Measurements from ENCODE around the gene TSPEAR. TPM values are rescaled to one million over a fixed set of nuclear protein-coding genes. Genes with fewer than 3 reads are reported as not detected.

The TSPEAR gene
- total RNA-seq, 1 donor from 2014 or later = not detected

- no peaks in the 10 kb centered on the region for H3K4me1 Mint-ChIP-seq
- no peaks in the 10 kb centered on the region for H3K36me3 Mint-ChIP-seq (ENCODE audit: low read depth)
- no peak for DNase-seq
- intact Hi-C loops (cut with micrococcal nuclease) = no loop called here
- H3K9me3 Mint-ChIP-seq = peaks cover 6% of the 10 kb centered on the region
- H3K4me3 Mint-ChIP-seq = no peak overlapping the region
- peaks cover 5% of the 10 kb centered on the region for H3K27me3 Mint-ChIP-seq
- H3K27ac Mint-ChIP-seq = no peak overlapping the region
Observed at GRCh38 chr21:44533891-44534627, 177.3 kb downstream of the TSPEAR start.

- intact Hi-C loops (cut with micrococcal nuclease) = no loop called here
- H3K4me1 Mint-ChIP-seq = no peaks in the 10 kb centered on the region
- H3K9me3 Mint-ChIP-seq = peaks cover 6% of the 10 kb centered on the region
Observed at GRCh38 chr21:44533121-44533890, 178.1 kb downstream of the TSPEAR start.

GRCh38 chr21:44532712-44533111, 178.7 kb downstream of the TSPEAR start:
- no peak overlapping the region for H3K4me3 Mint-ChIP-seq
- no peak for DNase-seq
- no peaks in the 10 kb centered on the region for H3K4me1 Mint-ChIP-seq
- no peaks in the 10 kb centered on the region for H3K36me3 Mint-ChIP-seq (ENCODE audit: low read depth)
- peaks cover 6% of the 10 kb centered on the region for H3K9me3 Mint-ChIP-seq
- no peak overlapping the region for H3K27ac Mint-ChIP-seq
- H3K27me3 Mint-ChIP-seq = peaks cover 5% of the 10 kb centered on the region
- intact Hi-C loops (cut with micrococcal nuclease) = no loop called here

More at GRCh38 chr21:44533121-44533890, 178.1 kb downstream of the TSPEAR start:
- Mint-ChIP-seq H3K27me3 (peaks cover 5% of the 10 kb centered on the region), H3K27ac (no peak overlapping the region), H3K36me3 (ENCODE audit: low read depth) (no peaks in the 10 kb centered on the region), H3K4me3 (no peak overlapping the region)
- no peak for DNase-seq

DNA sequence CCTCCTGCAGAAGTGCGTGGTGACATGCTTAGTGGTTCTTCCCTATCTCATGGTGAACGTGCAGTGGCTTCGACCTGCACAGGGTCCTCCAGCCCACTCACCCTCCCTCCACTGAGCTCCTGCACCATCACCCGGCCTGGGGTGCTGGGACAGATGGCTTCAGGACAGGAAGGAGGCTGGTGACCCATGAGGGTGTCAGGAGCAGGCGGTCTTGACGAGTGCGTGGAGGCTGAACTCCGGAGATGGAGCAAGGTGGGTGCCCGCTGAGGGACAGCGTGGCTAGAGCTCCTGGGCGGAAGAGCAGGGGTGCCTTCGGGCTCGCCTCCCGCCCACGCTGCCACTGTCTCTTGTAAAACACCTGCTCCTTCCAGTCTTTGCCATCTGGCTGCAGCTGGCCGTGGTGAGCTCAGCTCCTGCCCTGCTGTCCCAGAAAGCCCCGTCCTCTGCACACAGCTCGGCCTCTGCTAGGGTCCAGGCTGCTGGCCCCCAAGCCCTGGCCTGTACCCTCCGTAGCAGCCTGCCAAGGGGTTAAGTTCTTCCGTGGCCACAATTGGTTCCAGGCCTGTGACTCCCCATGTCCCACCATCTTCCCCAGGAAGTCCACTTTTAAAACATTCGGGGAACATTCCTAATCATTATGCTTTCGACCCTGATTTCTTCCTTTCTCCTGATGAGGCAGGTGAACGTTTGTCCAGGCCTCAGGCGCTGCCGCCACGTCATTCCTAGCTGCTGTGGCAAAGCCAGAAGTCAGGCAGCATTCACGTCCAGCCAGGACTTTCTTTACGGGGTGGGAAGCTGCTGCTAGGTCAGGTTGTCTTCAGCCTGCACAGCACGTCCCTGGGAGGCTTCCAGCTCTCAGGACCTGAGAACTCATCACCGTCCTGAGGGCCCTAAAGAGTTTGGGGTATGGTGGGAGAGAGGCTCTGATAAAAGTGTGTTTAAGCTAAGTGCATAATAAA, 179.5 kb downstream of the TSPEAR start:
- no peak for DNase-seq
- Mint-ChIP-seq H3K27ac (no peak overlapping the region), H3K27me3 (peaks cover 5% of the 10 kb centered on the region), H3K9me3 (peaks cover 6% of the 10 kb centered on the region), H3K4me3 (no peak overlapping the region), H3K36me3 (ENCODE audit: low read depth) (no peaks in the 10 kb centered on the region), H3K4me1 (no peaks in the 10 kb centered on the region)
- intact Hi-C loops (cut with micrococcal nuclease) = no loop called here

DNA sequence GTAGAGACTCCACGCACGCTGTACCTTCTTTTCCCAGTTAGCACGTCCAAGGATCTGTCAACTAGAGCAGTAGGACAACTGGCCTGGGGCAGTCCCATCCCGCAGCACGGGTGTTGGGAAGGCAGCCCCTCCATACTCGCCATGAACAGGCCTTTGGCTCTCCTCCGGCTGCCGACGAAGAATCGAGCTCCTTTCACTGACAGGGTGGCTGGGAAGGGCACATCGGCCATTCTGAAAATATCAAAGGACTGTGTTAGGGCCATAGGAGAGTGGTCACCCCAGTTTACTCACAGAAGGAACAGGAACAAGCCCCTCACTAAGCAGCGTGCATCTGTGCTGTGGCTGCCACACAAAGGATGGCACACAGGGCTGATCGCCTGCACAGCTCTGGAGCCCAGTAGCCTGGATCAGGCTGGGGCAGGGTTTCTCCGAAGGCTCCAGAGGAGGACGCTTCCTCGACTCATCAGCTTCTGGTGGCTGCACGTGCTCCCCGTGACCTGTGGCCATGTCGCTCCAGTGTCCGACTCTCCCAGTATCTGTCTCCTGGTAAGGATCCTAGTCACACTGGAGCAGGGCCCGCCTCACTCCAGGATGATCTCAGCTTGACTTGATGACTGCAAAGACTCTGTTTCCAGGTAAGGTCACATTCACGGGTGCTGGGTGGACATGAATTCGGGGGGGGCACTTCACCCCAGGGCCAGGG, 180.3 kb downstream of the TSPEAR start:
- Mint-ChIP-seq H3K9me3 (peaks cover 6% of the 10 kb centered on the region), H3K4me1 (no peaks in the 10 kb centered on the region), H3K27ac (no peak overlapping the region), H3K27me3 (peaks cover 3% of the 10 kb centered on the region), H3K4me3 (no peak overlapping the region), H3K36me3 (ENCODE audit: low read depth) (no peaks in the 10 kb centered on the region)
- DNase-seq = no peak
- intact Hi-C loops (cut with micrococcal nuclease) = no loop called here

DNA sequence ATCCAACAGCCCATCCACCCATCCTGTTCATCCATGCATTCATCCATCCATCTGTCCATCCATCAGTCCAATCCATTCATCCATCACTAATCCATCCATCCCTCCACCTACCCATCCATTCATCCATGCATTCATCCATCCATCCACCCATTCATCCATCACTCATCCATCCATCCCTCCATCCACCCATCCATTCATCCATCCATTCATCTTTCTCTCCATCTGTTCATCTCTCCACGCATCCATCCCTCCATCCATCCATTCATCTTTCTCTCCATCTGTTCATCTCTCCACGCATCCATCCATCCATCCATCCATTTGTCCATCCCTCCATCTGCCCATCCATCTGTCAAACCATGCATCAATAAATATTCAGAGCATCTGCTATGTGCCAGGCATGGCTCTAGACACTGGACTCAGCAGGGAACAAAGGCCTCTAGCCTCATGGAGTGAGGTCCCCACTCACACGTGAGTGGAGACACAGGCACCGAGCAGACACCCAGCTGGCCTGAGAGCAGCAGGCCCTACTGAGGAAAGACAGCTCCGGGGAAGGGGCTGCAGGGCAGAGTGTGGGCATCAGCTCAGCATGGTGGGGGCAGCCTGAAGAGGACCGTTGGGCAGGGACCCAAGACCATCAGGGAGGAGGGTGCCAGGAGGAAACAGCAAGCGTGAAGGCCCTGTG, 181.0 kb downstream of the TSPEAR start:
- Mint-ChIP-seq H3K27me3 (peaks cover 3% of the 10 kb centered on the region), H3K36me3 (ENCODE audit: low read depth) (no peaks in the 10 kb centered on the region), H3K9me3 (peaks cover 6% of the 10 kb centered on the region), H3K4me1 (no peaks in the 10 kb centered on the region), H3K4me3 (no peak overlapping the region), H3K27ac (no peak overlapping the region)
- no peak for DNase-seq
- intact Hi-C loops (cut with micrococcal nuclease) = no loop called here

DNA sequence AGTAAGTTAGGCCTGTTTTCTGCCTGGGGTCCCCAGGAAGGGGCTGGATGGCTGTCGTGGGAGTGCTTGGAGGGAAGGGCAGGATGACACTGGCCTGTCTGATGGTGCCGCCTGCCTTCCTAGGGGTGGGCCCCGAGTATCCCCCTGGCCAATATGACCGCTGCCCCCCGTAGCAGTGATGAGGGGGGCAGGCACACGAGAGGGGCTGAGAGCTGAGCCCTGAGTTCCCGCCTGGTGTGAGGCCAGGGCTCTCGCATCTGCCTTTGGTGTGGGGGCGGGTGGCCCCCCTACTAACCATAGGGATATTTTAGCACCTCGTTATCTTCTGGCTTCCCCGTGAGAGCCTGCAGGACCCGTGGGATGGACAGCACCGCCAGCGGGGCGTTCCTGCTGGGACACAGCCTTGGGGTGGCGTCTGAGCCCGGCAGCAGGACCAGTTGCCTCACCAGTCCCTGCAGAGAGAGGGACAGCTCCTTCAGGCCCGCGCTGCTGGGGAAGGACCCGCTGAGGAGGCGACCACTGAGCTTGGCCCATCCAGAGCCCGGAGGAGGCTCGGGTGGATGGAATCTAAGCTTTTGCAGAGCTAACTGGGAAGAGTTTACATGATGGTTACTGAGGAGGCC, 181.8 kb downstream of the TSPEAR start:
- intact Hi-C loops (cut with micrococcal nuclease) = no loop called here
- Mint-ChIP-seq H3K4me1 (no peaks in the 10 kb centered on the region), H3K4me3 (no peak overlapping the region), H3K36me3 (ENCODE audit: low read depth) (no peaks in the 10 kb centered on the region), H3K9me3 (peaks cover 3% of the 10 kb centered on the region), H3K27me3 (no peaks in the 10 kb centered on the region), H3K27ac (no peak overlapping the region)
- no peak for DNase-seq

GRCh38 chr21:44529011-44529421, 182.4 kb downstream of the TSPEAR start:
- intact Hi-C loops (cut with micrococcal nuclease) = no loop called here
- DNase-seq = no peak
- H3K27me3 Mint-ChIP-seq = no peaks in the 10 kb centered on the region
- H3K9me3 Mint-ChIP-seq = no peaks in the 10 kb centered on the region
- no peak overlapping the region for H3K4me3 Mint-ChIP-seq
- H3K27ac Mint-ChIP-seq = no peak overlapping the region
- H3K36me3 Mint-ChIP-seq (ENCODE audit: low read depth) = no peaks in the 10 kb centered on the region
- H3K4me1 Mint-ChIP-seq = no peaks in the 10 kb centered on the region

GRCh38 chr21:44528634-44528995, 182.8 kb downstream of the TSPEAR start:
- no peak overlapping the region for H3K4me3 Mint-ChIP-seq
- no peaks in the 10 kb centered on the region for H3K36me3 Mint-ChIP-seq (ENCODE audit: low read depth)
- no peaks in the 10 kb centered on the region for H3K27me3 Mint-ChIP-seq
- no peaks in the 10 kb centered on the region for H3K4me1 Mint-ChIP-seq
- intact Hi-C loops (cut with micrococcal nuclease) = no loop called here
- H3K9me3 Mint-ChIP-seq = no peaks in the 10 kb centered on the region
- H3K27ac Mint-ChIP-seq = no peak overlapping the region
- DNase-seq = no peak

DNA sequence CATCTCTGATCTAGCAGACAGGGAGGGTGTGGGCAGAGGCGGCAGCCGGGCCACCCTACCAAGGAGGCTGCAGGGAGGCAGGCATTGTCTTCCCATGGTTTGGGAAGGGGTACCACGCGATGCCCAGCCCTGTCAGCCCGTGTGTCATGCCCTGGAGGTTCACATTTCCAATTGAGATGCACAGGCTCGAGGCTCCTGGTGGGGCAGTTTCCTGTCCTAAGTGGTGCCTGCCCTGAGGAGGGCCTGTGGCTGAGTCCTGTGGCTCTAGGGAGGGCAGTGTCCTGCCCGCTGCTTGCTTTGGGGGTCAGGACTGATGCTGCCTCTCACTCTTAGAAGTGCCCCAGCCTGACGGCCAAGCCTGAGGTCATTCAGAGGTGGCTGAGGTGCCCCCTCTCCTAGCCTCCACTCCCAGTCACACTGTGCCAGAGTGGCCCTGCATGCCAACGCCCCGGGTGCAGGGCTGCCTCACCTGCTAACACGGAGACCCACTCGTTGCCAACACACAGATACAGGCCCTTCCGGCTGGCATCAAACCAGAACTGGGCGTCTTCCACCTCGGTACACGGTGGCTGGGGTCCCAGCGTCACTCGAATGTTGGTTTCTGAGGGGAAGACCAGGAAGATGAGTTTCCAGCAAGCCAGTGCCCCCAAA, 183.3 kb downstream of the TSPEAR start:
- Mint-ChIP-seq H3K27me3 (no peaks in the 10 kb centered on the region), H3K27ac (no peak overlapping the region), H3K4me1 (no peaks in the 10 kb centered on the region)

GRCh38 chr21:44527156-44527982, 184.0 kb downstream of the TSPEAR start:
- intact Hi-C loops (cut with micrococcal nuclease) = no loop called here
- Mint-ChIP-seq H3K4me3 (no peak overlapping the region), H3K4me1 (no peaks in the 10 kb centered on the region), H3K27me3 (no peaks in the 10 kb centered on the region), H3K27ac (no peak overlapping the region), H3K36me3 (ENCODE audit: low read depth) (no peaks in the 10 kb centered on the region), H3K9me3 (no peaks in the 10 kb centered on the region)
- DNase-seq = no peak

More for the DNA sequence above, 183.3 kb downstream of the TSPEAR start:
- no peaks in the 10 kb centered on the region for H3K36me3 Mint-ChIP-seq (ENCODE audit: low read depth)
- no peak overlapping the region for H3K4me3 Mint-ChIP-seq
- no peaks in the 10 kb centered on the region for H3K9me3 Mint-ChIP-seq
- DNase-seq = no peak
- intact Hi-C loops (cut with micrococcal nuclease) = no loop called here
